GM21737 (cell line): Measurements from ENCODE around the gene VWA7.

Experiments used
- ATAC-seq: cut with Tn5 transposase; IDR thresholded peaks from one replicate; pipeline ENCODE4 v1.9.1; 2021; ENCODE audit warnings: mild to moderate bottlenecking, moderate library complexity; ENCODE audit not compliant: unreplicated experiment

Gene VWA7

DNA sequence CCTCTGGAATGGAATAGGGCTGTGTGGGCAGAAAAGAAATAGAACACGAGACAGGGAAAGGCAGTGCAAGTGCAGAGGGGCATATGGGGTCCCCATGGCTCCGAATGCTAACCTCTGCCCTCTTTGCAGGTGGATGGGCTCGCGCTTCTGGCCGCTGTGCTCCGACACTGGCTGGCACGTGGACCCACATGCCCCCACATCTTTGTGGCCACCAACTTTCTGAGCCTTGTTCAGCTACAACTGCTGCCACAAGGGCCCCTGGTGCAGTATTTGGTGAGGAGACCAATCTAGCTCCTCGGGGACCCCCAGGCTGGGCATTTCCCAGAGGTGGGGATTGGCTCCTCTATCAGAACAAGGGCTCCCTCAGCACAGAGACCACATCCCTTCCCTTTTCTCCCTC, 15.8 kb downstream of the VWA7 start:
- no peak for ATAC-seq

DNA sequence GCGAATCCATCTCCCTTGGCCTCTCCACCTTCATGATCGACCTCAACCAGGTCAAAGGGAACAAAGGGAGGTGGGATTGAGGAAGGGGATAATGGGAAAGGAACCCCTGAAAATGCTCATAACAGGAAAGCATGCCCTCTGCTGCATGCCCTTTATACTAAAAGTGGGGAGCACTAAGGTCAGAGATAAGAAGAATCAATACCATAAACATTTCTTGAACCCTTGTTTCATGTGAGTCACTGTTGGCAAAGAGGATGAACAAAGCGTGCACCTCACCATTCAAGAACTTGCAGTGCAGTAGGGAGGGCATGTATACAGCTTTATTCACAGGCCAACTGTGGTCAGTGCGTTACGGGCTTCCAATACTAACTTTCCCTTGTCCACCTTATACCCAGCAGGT, 16.3 kb downstream of the VWA7 start:
- ATAC-seq: no peak

DNA sequence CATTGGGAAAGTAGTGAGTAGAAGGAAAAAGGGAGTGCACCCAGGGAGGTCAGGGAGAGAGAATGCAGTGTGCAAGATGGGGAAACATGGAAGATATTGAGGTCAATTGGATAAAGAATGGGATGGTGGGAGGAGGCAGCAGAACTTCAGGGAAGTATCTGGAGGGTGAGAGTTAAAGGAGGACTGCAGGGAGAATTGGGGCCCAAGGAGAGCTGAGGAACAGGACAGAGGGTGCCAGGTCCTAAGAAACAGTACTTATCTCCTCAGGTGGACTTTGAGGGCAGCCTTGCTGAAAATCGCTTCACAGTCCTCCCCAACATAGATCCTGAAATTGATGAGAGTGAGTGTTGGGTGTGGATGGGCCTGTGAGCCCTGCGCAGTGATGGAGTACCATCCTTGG, 18.8 kb downstream of the VWA7 start:
- ATAC-seq: no peak

DNA sequence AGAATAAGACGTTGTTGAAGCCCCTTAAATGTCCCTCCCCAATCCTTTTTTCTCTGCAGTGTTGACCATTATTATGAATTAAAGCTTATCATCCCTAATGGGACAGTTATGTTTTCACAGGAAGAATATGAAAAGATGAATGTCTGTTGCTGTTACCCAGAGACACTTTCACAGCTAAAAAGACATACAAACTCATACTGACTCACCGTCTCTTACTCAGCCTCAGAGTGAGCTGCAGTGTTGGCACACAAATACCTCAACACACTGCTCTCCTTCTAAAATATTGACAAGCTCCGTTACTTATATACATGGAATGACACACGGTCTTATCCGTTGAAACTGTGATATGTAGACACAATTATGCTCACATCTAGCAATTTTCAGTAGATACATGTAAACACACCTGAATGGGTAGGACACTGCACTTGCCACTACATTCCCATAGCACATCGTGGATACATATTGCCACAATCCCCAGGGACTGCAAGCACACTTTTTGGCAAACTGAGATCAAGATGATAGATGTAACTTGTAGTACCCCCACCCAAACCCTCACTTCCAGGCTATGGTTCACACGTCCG, 24.3 kb downstream of the VWA7 start:
- ATAC-seq: no peak

DNA sequence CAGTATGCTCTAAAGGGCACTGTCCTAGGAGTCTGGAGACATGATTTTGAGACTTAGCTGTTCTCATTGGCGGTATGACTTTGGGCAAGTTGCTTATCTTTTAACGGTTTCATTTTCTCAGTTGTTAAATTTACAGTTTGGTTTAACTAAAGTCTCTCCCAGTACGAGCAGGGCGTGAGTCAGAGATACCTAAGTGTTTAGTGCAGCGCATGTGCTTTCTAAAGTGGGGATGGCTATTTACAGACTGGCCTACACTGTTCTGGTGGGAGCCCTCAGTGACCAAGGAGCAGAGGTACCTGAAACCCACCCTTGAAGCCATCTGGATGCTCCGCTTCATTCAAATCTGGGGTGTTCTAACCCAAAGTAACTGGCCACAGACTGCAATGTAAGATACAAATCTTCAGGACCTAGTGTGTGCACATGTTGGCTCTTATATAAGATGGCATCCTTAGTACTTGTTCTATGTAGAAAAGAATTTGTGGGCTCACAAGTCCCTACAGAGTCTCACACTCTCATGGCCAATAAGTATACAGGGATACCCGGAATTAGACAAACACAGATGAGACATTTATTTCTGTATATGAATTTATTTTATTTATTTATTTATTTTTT, 26.6 kb downstream of the VWA7 start:
- ATAC-seq: no peak

DNA sequence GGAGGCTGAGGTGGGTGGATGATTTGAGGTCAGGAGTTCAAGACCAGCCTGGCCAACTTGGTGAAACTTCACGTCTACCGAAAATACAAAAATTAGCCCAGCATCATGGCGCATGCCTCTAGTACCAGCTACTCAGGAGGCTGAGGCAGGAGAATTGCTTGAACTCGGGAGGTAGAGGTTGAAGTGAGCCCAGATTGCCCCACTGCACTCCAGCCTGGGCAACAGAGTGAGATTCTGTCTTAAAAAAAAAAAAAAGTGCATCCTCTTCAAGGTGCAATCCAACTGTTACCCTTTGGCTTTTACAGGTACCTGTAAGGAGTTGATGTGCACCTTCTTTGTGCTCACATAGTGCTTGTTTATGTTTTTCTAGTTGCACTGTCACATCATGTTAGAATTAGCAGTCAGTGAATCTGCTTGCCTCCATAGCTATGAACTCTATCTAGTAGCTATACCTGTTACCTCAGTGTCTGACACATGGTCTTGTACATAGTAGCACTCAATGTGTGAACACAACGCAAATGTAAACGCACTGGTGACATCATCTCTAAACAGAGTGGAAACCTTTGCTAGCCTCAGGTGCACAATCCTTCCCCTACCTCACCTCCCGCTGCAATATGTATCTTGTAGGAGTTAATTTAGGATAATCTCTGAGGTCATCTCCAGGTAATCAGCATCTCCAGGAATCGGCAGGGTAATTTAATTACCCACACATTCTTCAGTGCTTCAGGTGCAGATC, 27.7 kb downstream of the VWA7 start:
- ATAC-seq: no peak

DNA sequence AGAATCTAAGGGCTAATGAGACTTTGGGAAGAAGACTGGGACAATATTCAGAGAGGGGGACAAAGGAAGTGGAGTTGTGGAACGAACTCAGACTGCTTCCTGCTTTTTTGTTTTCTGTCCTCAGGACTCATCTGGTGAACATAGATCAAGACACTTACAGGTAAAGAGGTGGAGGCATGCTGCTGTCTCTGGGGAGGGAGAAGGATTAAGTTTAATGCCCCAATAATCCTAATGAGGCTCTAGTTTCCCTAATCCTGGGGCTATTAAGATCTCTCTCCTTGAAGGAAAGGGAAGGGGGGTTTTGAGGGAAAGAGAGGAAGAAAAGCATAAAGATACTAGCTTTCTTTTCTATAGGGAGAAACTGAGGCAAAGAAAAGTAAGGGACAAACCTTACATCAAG, 32.7 kb downstream of the VWA7 start:
- ATAC-seq: no peak

DNA sequence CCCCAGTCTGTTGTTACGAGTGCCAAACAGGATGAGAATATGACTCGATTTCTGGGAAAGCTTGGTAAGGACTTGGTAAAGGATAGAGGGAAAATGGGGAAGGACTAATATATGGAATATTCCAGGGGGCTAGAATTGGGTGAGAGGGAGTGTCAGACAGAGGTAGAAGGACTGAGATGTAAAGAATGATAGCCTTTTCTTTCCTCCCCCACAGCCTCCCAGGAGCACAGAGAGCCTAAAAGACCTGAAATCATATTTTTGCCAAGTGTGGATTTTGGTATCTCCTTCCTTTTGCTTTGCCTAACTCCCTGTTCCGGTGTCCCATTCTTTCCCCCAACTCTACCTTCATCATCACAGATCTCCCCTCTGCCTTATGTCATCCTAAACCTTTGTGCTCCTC, 34.2 kb downstream of the VWA7 start:
- ATAC-seq: no peak

DNA sequence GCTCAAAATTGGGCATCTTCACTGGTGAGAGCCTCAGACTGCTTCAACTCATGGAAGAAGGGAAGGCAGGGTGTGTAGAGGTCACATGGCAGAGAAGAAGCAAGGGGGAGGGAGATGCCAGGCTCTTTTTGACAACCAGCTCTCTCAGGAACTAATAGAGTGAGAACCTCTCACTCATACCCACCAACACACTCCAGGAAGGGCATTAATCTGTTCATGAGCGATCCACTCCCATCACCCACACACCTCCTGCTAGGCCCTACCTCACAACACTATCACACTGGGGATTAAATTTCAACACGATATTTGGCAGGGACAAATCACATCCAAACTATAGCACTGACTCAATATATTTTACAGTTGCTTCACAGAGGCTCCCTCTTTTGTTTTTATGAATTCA, 35.3 kb downstream of the VWA7 start:
- ATAC-seq: no peak

DNA sequence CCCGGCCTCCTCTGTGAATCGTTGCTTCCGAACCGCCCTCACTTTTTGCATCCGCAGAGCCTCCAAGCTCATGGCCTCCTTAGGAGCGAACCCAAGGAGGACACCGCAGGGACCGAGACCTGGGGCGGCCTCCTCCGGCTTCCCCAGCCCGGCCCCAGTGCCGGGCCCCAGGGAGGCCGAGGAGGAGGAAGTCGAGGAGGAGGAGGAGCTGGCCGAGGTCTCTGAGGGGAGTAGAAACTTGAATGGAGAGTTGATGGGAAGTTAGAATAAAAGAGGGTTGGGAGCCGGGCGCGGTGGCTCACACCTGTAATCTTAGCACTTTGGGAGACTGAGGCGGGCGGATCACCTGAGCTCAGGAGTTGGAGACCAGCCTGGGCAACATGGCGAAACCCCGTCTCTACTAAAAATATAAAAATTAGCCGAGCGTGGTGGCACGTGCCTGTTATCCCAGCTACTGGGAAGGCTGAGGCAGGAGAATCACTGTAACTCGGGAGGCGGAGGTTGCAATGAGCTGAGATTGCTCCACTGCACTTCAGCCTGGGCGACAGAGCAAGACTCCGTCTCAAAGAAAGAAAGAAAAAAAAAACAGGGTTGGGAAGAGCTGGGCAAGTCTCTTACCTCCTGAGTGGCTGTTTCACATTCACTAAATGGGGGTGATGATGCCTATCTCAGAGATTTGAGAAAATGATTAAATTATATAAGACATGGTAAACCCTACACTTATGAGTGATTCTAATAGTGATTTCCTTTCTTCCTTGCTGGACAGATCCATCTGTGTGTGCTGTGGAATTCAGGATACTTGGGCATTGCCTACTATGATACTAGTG, 36.5 kb downstream of the VWA7 start:
- ATAC-seq: no peak

DNA sequence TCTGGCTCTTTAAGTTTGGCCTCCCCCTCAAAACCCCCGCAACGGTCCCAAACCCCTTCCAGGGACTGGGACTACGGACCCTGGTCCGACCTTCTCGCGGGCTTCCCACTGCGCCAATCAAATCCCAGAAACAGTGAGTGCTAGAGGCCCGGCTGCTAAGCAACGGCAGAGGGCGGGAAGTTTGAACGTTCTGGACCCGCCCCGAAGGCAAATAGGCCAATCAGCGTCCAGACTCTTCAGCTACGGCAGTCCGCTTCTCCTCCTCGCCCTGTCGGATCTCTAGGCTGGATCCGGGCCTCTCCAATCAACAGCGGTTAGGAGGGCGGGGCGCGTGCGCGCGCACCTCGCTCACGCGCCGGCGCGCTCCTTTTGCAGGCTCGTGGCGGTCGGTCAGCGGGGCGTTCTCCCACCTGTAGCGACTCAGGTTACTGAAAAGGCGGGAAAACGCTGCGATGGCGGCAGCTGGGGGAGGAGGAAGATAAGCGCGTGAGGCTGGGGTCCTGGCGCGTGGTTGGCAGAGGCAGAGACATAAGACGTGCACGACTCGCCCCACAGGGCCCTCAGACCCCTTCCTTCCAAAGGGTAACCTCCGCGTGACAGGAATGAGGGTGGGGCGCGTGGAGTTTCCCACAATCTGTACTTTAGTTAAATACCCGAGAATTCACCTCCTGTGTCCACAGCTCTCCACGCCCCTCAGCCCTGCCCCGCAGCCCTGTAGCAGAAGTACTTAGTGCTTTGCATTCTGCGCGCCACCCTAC, 37.3 kb downstream of the VWA7 start, which contains the start of gene MSH5:
MSH5 (plus strand) TSS at position 367 of the 758 bp plus-strand sequence. CDS start 462 bp downstream, outside the sequence.
- ATAC-seq: peak; percentile 64

DNA sequence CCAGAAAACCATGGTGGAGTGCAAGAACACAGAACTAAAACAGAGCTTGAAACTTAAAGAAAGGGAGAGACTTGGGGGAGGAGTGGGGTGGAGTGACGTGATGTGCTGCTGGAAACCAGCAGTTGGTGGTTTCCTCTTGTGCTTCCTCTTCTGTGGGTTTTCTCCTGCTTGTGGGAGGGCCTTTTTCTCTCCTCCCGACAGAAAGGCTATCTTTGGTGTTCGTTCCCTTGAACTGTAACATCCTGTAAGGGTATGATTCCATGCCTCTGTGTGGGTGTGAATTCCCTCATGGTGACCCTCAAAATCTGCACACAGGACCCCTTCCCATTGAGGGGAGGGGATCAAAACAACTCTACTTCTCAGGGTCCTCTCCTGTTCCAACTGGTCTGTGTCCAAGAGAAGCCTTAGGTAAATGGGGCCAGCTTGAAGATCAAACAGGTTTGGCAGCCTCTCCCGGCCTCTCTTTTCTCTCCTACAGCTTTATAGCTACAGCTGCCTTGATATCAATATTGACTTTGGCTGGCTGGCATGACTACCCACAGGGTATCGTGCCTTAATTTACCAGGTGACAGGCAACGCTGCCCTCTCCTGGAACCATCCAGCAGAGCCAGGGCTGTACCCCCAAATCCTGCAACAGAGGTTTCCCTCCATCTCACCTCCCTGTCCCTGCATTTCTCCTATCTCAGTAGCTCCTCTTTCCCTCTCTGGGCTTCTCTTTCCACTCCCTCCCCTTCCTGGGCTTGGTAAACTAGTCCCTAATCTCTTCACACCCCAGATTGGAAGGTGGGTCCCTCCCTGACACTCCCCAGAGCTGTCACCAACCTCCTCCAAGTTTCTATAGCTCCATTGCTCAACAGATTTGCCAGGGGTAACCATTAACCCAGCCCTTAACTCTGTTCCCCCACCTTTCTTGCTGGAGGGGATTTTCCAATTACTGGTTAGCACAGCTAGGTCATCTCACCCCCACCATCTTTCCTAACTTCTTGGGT, 38.8 kb downstream of the VWA7 start:
- ATAC-seq: no peak

DNA sequence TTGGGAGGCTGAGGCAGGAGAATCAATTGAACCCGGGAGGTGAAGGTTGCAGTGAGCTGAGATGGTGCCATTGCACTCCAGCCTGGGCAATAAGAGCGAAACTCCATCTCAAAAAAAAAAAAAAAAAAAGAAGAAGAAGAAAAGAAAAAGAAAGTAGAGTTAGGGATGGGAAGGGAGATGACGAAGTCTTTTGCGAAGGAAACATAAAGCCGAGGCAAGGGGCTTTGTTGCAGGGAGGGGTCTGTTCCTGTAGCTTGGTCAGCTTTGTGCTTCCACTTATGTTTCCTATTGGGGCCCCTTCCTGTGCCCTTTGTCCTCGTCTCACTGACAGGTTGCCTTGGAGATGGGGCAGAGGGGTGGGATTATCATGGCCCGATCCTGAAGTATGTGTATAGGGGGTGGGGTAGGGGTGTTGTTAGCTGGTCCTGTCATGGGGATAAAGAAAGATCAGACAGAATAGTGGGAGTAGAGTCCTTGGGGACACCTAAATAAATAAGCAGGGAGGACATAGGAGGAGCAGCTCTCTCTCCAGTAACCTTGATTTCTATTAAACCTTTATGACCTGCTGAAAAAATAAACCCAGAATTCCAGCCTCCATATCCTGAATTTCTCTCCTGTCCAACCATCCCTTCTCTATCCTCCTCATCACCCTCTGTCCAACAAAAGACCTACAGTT, 39.7 kb downstream of the VWA7 start:
- no peak for ATAC-seq

DNA sequence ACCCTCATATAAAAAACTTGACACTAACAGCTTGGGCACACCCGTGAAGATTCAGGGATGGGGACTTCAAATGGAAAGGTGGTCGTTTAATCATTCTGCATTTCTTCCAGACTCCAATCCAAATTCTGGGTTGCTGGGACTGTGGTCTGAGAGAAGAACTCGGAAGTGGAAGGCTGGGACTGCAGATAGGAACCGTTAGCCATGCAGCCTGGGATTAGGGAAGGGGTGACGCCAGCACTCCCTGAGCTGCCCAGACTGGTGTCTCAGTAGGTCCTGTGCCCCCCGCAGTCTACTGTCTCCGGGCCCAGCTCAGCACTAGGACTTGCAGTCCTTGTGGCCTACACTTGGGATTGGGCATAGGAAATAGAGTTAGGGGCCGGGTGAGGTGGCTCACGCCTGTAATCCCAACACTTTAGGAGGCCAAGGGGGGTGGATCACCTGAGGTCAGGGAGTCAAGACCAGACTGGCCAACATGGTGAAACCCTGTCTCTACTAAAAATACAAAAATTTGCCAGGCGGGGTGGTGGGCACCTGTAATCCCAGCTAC, 40.3 kb downstream of the VWA7 start:
- ATAC-seq: no peak

DNA sequence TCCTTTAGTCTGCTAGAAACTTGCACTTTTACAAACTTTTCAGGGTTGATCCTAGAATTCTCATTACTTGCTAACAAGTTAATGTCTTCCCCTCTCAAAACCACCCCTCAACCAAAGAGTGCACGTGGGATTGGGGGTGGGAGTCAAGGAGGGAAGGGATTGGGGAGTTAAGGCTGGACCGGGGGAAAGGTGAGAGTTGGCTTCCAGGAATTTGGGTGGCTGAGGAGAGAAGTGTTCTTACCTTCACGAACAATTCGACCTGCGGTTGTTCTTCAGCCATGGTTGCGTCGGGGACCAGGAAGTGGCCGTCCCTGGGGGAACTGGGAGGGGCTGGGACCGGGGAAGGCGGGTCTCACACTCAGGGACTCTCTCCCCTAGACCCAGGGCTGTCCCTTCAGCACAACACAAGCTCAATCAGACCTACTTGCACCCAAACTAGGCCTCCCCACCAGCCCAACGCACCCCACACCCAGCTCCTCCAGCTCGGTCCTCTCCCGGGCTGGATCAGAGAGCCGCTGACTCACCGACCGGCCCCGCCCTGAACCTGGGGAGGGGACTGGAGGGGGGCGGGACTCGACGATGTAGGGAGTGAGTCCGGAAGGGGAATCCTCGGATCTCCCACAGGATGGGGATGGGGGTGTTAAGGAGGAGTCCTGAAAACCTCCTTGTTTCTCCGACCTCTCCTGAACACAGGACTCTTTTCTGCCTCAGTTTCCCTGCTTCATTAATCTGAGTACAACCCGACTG, 40.9 kb downstream of the VWA7 start, which contains the start of gene CLIC1:
CLIC1 (minus strand) TSS at position 510 of the 747 bp plus-strand sequence; CDS start at position 280, 230 bp downstream.
- peak; percentile 21 for ATAC-seq

DNA sequence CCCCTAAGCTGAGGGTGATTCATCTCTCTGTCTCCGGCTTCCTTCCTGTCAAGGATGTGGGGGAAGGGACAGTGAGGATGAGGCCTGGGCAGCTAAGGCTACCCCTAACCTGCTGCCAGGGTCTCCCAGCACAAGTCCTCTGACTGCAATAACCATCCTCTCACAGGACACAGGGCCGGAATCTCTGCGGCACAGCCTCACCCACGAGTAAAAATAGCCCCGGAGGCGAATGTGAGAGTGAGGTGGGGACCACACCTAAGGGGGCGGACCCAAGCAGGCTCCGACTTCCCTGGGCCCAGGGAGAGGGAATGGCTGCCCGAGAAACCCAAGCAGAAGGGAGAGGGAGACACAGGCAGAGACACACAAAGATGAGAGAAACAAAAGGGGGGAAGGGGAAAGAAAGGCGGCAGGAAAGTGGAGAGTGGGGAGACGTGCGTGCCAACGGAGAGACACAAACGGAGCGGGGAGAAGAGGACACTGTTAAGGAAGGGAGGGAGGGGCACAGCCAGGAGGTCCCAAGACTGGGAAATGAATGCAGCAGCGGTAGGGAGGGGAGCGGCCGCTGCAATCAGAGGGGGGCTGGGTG, 42.2 kb downstream of the VWA7 start:
- no peak for ATAC-seq

DNA sequence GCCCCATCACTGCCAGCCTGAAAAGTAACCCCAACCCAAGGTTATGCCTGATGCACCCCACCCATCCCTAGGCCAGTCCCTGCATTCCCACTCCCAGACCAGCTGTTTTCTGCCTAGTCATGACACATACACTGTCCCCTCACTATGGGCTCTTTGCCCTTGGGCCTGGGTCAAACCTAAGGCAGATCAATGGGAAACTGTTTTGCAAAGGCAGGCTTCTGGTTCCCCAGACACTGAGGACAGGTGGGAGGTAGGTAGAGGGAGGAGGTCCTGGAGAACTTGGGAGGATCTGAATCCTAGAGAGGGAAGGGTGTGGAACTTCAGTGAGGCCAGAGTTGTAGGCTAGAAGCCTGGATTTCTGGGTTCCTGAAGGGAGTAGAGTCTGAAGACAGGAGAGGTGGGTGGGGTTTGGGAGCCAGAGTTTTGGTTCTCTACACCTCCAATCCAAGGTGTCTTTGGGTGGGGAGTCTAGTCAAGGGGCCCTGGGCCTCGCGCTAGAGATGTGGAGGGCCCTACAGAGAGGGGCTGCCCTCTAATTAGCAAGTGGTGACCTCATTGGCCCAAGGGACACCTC, 42.8 kb downstream of the VWA7 start:
- no peak for ATAC-seq
